Effector memory CD4-positive, alpha-beta T cell (primary cell): ENCODE data around the gene MKNK1.

Source experiments
- DNase-seq, 3 donors: peaks; one replicate each; pipeline ENCODE4 v3.0.0-alpha.2; 2020
- H3K27ac ChIP-seq: 2 replicates; pipeline ENCODE4 v1.7.0; 2013; ENCODE audit warnings: mild to moderate bottlenecking, low read length, moderate library complexity; ENCODE audit not compliant: insufficient read depth, poor library complexity, severe bottlenecking
- H3K27me3 ChIP-seq: replicated peaks from 2 replicates; pipeline ENCODE4 v1.7.0; 2013; ENCODE audit warnings: mild to moderate bottlenecking, low read length; ENCODE audit not compliant: insufficient read depth, control insufficient read depth, poor library complexity, severe bottlenecking
- H3K36me3 ChIP-seq: 2 replicates; pipeline ENCODE4 v1.7.0; 2013; ENCODE audit warnings: mild to moderate bottlenecking, low read length, moderate library complexity; ENCODE audit not compliant: control insufficient read depth, insufficient read depth
- H3K4me1 ChIP-seq: 2 replicates; pipeline ENCODE4 v1.7.0; 2013; ENCODE audit warnings: low read length, mild to moderate bottlenecking; ENCODE audit not compliant: control insufficient read depth, insufficient read depth, poor library complexity, severe bottlenecking
- H3K4me3 ChIP-seq: 2 replicates; pipeline ENCODE4 v1.7.0; 2013; ENCODE audit warnings: low read length, low read depth, mild to moderate bottlenecking; ENCODE audit not compliant: insufficient read depth, poor library complexity, severe bottlenecking
- H3K9me3 ChIP-seq: 2 replicates; pipeline ENCODE4 v1.7.0; 2013; ENCODE audit warnings: mild to moderate bottlenecking, low read length, moderate library complexity; ENCODE audit not compliant: control insufficient read depth

The MKNK1 gene

DNA sequence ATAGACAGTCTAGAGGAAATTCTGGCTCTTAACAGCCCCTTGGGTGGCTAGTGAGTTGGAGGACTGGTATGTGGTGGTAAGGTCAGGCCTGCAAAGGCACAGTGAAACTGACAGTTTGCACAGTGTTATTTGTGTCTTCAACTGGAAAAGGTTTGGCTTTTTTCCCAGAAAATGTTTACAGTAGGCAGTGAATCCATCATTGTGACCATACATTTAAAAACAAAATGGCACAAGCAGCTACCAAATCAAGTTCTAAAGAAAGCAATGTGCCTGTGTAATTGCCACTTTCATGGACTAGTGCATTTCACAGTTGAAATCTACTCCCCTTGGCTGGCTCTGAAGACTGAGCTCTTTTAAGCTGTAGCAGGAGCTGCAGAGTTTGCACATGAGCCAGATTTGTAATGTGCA, 39.3 kb upstream of the MKNK1 start:
- peaks cover 15% of the 10 kb centered on the region for H3K36me3 ChIP-seq
- H3K4me1 ChIP-seq = no peaks in the 10 kb centered on the region
- H3K4me3 ChIP-seq = no peak overlapping the region
- H3K27me3 ChIP-seq = no peaks in the 10 kb centered on the region
- H3K27ac ChIP-seq = no peak overlapping the region
- no peak for DNase-seq
- no peaks in the 10 kb centered on the region for H3K9me3 ChIP-seq

DNA sequence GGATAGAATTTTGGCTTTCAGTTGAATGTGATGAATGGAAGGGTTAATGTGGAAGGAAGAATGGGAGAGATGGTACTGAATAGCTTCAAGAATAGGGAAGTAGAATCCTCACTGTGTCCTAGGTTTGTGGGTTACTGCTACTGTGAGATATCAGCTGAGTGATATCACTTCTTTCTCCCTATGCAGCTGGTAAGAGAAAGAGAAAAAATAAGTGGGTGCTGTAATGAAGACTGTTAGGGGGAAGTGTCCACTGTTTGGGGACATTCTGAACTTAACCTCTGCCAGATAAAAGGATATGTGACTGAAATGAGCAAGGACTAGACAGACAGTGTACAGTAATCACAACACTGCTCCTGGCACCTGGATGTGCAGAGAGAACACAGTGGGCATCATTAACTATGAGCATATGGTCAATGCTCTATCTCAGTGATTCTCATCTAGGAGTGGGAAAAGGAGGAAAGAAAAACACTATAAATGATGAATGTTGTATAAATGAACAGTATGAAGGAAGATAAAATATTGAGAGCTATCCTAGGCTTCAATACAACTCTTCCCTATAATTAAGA, 38.1 kb upstream of the MKNK1 start:
- H3K36me3 ChIP-seq = peaks cover 15% of the 10 kb centered on the region

DNA sequence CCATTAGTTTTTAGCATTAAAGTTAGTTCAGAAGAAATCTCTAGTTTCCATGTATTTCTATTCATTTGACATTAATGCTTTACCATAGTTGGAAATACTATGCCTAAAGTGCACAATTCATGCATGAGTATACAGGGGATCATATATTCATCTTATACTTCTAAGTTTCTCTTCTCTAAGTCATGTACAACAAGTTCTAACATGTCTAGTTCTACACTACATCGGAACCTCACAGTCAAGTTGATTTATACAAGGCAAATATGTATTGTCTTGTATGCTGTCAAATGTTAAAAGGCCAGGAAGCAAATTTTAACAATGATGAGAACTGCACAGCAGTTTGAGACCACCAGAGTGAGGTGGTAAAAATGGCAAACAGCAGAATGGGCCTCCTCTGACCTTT, 35.5 kb upstream of the MKNK1 start:
- peaks cover 34% of the 10 kb centered on the region for H3K36me3 ChIP-seq
- no peak overlapping the region for H3K27ac ChIP-seq
- H3K4me3 ChIP-seq = no peak overlapping the region
- DNase-seq = no peak
- no peaks in the 10 kb centered on the region for H3K27me3 ChIP-seq
- no peaks in the 10 kb centered on the region for H3K9me3 ChIP-seq
- no peaks in the 10 kb centered on the region for H3K4me1 ChIP-seq

More for the DNA sequence above, 38.1 kb upstream of the MKNK1 start:
- Histone ChIP-seq H3K9me3 (no peaks in the 10 kb centered on the region), H3K4me1 (no peaks in the 10 kb centered on the region), H3K4me3 (no peak overlapping the region), H3K27ac (no peak overlapping the region), H3K27me3 (no peaks in the 10 kb centered on the region)
- no peak for DNase-seq

DNA sequence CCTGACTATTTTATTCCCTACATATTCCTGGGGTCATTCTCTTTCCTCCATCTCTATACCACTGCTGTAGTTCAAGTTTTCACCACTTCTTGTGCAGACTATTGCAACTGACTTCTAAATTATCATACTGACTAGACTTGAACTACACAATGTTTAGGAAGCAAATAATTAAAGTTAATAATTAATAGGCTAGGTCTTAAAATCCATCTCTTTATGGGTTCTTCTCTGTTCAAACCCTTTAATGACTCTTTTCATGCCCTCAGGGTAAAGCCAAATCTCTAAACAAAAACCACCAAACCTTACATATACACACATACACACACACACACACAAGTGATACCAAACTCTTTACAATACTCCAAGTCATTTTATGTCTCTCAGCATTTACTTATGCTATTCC, 34.9 kb upstream of the MKNK1 start:
- no peak for DNase-seq
- H3K27ac ChIP-seq = no peak overlapping the region
- no peaks in the 10 kb centered on the region for H3K27me3 ChIP-seq
- H3K36me3 ChIP-seq = peaks cover 36% of the 10 kb centered on the region
- H3K4me3 ChIP-seq = no peak overlapping the region
- no peaks in the 10 kb centered on the region for H3K4me1 ChIP-seq
- no peaks in the 10 kb centered on the region for H3K9me3 ChIP-seq

DNA sequence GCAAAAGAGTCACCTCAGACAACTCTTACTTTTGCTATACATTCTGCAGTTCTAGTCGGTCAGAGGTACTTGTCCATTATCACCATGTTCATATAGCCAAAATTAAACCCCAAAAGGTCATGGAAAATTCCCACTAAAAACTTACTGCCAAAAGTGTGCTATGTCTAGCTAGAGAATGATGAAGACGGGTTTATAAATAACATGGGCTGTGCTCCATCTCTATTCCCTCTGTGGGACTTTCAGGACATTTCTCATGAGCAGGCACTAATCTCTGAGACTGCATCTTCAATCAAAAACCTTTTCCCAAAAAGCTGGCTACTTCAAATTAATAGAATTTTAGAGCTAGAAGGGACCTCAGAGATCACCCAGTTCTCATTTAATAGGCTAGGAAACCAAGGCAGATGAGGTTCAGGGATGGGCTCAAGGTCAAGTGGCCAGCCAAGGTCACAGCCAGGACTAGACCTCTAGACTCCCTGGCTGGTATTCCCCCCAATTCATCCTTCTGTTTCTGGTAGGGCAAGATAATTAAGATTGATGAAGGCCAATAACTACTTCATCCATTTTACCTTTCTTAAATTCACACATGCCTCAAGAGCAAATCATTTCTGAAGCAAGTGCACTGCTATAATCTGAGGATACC, 33.5 kb upstream of the MKNK1 start:
- H3K36me3 ChIP-seq = peaks cover 41% of the 10 kb centered on the region
- H3K27ac ChIP-seq = no peak overlapping the region
- H3K27me3 ChIP-seq = no peaks in the 10 kb centered on the region
- H3K4me1 ChIP-seq = no peaks in the 10 kb centered on the region
- no peak overlapping the region for H3K4me3 ChIP-seq
- H3K9me3 ChIP-seq = no peaks in the 10 kb centered on the region
- no peak for DNase-seq

DNA sequence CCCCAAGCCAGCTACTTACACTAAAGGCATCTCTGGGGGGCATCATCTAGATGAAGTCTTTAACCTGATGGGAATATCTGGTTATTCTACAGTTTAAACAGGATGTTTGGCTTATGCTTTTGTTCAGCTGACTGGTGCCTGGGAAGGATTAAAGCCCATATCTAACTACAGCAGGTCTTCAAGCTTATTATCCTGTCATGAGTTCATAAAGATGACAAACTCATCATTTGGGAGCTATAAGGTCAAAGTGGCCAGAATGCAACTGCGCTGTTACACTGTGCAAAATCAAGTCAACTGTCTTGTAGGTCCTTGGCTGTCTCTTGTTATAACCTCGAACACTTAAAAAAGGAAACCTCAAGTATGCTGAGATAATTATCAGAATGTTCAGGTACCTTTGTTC, 31.1 kb upstream of the MKNK1 start:
- Histone ChIP-seq H3K4me3 (no peak overlapping the region), H3K36me3 (peaks cover 45% of the 10 kb centered on the region), H3K9me3 (no peaks in the 10 kb centered on the region), H3K27me3 (no peaks in the 10 kb centered on the region), H3K4me1 (no peaks in the 10 kb centered on the region), H3K27ac (no peak overlapping the region)
- no peak for DNase-seq

DNA sequence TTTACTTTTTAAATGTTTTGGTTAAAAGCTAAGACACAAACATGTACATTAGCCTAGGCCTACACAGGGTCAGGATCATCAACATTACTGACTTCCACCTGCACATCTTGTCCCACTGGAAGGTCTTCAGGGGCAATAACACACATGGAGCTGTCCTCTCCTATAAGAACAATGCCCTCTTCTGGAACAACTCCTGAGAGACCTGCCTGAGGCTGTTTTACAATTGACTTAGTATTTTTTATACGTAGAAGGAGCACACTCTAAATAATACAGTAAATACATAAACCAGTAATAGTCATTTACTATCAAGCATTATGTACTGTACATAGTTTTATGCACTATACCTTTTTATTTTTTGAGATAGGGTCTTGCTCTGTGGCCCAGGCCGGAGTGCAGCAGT, 26.7 kb upstream of the MKNK1 start:
- no peaks in the 10 kb centered on the region for H3K4me1 ChIP-seq
- no peak overlapping the region for H3K4me3 ChIP-seq
- no peak overlapping the region for H3K27ac ChIP-seq
- H3K36me3 ChIP-seq = peaks cover 37% of the 10 kb centered on the region
- H3K9me3 ChIP-seq = no peaks in the 10 kb centered on the region
- no peak for DNase-seq
- no peaks in the 10 kb centered on the region for H3K27me3 ChIP-seq

DNA sequence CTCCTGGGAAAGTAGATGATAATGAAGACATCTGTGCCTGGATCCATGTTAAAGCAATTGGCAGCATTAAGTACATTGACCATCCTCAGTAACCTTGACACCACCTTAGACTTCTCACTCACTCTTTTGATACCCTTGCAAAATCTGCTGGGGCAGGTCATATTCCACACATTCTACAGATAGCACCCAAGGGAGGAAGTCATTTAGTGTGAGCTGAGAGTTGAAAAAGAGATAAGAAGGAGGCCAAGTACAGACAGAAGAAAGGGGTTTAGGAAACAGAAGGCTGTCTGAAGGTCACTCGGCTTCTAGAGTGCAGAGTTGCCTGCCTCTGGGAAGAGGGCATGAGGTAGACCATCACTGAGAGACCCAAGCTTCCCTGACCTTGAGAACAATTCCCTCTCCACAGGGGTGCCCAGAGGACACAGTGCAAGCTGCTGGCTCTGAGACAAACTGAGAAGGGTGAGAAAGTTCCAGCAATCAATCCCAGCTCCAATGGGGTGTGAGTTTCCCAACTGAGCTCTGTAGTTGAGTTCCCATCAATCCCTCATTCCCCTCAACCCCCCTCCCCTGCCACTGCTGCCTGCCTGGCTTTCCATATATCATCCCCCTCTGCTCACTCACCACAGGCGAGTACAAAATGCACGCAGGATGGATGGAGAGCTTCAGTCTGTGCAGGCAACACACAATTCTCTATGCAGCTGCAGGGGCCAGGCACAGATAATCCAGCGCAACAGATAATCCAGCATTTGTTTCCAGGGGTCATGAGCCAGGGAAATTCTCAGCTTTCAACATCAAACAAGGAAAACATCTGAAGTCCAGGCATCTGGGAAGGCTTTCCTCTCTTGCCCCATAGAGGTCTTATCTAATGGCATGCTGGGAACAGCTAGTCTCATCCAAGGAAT, 19.9 kb upstream of the MKNK1 start:
- Histone ChIP-seq H3K4me3 (no peak overlapping the region), H3K27me3 (no peaks in the 10 kb centered on the region)

DNA sequence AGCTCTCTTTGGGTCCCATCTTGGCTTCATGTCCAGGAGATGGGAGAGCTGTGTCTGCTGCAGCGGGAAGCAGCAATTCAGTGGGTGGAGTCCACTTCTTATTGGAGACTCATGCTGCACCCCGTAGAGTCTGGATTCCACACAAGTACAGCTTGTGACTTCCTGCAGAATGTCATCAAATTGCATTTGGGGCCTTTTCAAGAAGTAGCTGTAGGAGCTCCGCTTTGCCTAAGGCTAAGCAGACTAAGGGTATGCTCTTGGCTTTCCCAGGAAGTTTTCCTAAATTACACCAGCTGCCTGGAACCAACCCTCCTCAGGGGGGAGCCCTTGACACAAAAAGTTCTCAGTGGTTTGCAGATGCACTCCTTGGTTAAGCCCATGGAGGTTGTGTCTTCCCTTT, 18.3 kb upstream of the MKNK1 start:
- Histone ChIP-seq H3K27ac (no peak overlapping the region), H3K9me3 (no peaks in the 10 kb centered on the region), H3K4me1 (no peaks in the 10 kb centered on the region), H3K27me3 (no peaks in the 10 kb centered on the region), H3K4me3 (no peak overlapping the region), H3K36me3 (no peaks in the 10 kb centered on the region)
- no peak for DNase-seq

More for the DNA sequence above, 19.9 kb upstream of the MKNK1 start:
- no peak for DNase-seq
- Histone ChIP-seq H3K9me3 (no peaks in the 10 kb centered on the region), H3K36me3 (no peaks in the 10 kb centered on the region), H3K27ac (no peak overlapping the region), H3K4me1 (no peaks in the 10 kb centered on the region)

DNA sequence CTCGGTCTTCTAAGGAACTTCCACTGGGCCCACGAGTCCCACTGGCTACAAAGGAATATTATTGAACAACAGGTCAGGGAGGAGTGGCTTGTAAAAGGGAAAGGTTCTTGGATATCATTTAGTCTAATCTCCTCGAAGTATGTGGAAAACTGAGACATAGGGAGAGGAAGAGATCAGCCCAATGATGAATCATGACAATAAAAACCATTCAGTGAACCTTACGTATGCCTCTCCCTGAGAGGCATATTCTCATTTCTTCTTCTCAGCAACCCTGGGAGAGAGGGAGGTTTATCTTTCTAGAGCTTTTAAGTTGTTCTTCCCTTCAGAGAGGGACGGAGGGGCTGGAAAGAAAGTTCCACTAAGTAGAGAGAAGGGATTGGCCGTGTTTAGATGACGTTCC, 17.9 kb upstream of the MKNK1 start:
- no peak for DNase-seq
- Histone ChIP-seq H3K4me3 (no peak overlapping the region), H3K9me3 (no peaks in the 10 kb centered on the region), H3K36me3 (no peaks in the 10 kb centered on the region), H3K4me1 (no peaks in the 10 kb centered on the region), H3K27ac (no peak overlapping the region), H3K27me3 (no peaks in the 10 kb centered on the region)
